Spleen (tissue), 7 donors: ENCODE data around the gene SUPT3H.

Experiments used
- CTCF ChIP-seq, 11 experiments: fragments of 200-600 bp in 7 of 11; fragments of 450-650 bp in 4 of 11; sonication (generic) in 4 of 11; IDR thresholded peaks in 8 of 11; conservative IDR thresholded peaks in 3 of 11; 1 replicate in 7 of 11; 2 replicates in 4 of 11; pipeline versions ENCODE4 v1.4.0 to v1.8.0; 2016 to 2021; ENCODE audit warnings: antibody characterized with exemption in 11 of 11, inconsistent platforms in 4 of 11, mild to moderate bottlenecking in 1 of 11
- POLR2A ChIP-seq, 3 donors: fragments of 450-650 bp; IDR thresholded peaks; one replicate each; pipeline ENCODE4 v1.5.1; 2017; ENCODE audit warnings: antibody characterized with exemption in 3 of 3, mild to moderate bottlenecking in 1 of 3
- POLR2AphosphoS5 ChIP-seq, 3 donors: sonication (generic); formaldehyde crosslinking; IDR thresholded peaks; one replicate each; pipeline ENCODE4 v1.5.1; 2017; ENCODE audit warnings: antibody characterized with exemption in 3 of 3
- donor health status: DM: no; HTN: no; CAD: no; lungs with moderate emphysema.
- donor health status: DM: no; HTN: no; CAD: no.
- donor health status: DM: no; HTN: no; CAD: no.

- no peak for TF ChIP-seq CTCF (IDR thresholded peaks at IDR 0.05 in 8 of 11, conservative IDR thresholded peaks at IDR 0.05 in 3 of 11)
- TF ChIP-seq POLR2A (IDR thresholded peaks at IDR 0.05), result no peak
- TF ChIP-seq POLR2AphosphoS5 (IDR thresholded peaks at IDR 0.05), result no peak
Measured at GRCh38 chr6:45265246-45265645, 112.5 kb downstream of the SUPT3H start.
